Measurements from ENCODE around the gene GUCY1B1.

DNA sequence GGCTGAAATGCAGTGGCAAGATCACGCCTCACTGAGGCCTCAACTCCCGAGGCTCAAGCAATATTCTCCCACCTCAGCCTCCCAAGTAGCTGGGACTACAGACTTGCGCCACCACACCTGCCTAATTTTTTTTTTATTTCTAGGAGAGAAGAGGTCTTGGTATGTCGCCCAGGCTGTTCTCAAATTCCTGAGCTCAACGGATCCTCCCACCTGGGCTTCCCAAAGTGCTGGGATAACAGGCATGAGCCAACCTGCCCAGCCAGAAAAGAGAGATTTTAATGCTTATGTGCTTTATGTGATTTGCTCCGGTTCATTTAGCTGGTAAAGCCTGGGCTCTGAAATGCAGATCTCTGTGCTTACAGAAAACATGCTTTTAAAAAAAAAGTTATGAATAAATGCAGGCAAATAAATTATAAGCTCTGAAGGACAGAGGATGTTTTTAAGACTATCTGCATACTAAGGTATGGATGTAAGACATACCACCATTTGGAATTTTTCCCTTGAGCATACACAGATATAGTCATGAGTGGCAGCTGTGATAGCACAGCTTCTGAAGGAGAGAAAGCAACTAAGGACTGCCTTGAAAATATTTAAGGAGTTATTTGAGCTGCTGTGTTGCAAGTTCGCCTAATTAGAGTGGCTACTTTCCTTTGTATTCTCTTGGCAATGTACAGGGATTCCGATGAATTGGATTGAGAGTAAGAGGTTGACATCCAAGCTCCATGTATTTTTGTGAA, 13.8 kb downstream of the GUCY1B1 start:
- TF ChIP-seq, protein P1, sequence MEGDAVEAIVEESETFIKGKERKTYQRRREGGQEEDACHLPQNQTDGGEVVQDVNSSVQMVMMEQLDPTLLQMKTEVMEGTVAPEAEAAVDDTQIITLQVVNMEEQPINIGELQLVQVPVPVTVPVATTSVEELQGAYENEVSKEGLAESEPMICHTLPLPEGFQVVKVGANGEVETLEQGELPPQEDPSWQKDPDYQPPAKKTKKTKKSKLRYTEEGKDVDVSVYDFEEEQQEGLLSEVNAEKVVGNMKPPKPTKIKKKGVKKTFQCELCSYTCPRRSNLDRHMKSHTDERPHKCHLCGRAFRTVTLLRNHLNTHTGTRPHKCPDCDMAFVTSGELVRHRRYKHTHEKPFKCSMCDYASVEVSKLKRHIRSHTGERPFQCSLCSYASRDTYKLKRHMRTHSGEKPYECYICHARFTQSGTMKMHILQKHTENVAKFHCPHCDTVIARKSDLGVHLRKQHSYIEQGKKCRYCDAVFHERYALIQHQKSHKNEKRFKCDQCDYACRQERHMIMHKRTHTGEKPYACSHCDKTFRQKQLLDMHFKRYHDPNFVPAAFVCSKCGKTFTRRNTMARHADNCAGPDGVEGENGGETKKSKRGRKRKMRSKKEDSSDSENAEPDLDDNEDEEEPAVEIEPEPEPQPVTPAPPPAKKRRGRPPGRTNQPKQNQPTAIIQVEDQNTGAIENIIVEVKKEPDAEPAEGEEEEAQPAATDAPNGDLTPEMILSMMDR (conservative IDR thresholded peaks at IDR 0.05): no peak
- TF ChIP-seq EZH2 (IDR thresholded peaks at IDR 0.05; ENCODE audit: low read depth): no peak

All from PC-9 (cell line).